ENCODE results near the gene WDR17.

- TF ChIP-seq CTCF (conservative IDR thresholded peaks at IDR 0.05 in 1 of 2, IDR thresholded peaks at IDR 0.05 in 1 of 2; ENCODE audit: low read depth in 1 of 2, low read length in 2 of 2) (no peak), EZH2 (IDR thresholded peaks at IDR 0.05; ENCODE audit: low read length, missing control alignments) (no peak)
Measured at GRCh38 chr4:176043838-176044588, 21.6 kb upstream of the WDR17 start.
